ENCODE results near the gene GPR176.

GPR176 gene, protein sequence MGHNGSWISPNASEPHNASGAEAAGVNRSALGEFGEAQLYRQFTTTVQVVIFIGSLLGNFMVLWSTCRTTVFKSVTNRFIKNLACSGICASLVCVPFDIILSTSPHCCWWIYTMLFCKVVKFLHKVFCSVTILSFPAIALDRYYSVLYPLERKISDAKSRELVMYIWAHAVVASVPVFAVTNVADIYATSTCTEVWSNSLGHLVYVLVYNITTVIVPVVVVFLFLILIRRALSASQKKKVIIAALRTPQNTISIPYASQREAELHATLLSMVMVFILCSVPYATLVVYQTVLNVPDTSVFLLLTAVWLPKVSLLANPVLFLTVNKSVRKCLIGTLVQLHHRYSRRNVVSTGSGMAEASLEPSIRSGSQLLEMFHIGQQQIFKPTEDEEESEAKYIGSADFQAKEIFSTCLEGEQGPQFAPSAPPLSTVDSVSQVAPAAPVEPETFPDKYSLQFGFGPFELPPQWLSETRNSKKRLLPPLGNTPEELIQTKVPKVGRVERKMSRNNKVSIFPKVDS

GRCh38 chr15:39919748-39920509 lies at the start of gene GPR176:
GPR176 (minus strand) TSS chr15:39920266; CDS start chr15:39920026, 240 bp downstream.
- peak; percentile 82 for DNase-seq

GRCh38 chr15:39969002-39969394 lies 48.9 kb upstream of the GPR176 start:
- DNase-seq, result no peak

DNA sequence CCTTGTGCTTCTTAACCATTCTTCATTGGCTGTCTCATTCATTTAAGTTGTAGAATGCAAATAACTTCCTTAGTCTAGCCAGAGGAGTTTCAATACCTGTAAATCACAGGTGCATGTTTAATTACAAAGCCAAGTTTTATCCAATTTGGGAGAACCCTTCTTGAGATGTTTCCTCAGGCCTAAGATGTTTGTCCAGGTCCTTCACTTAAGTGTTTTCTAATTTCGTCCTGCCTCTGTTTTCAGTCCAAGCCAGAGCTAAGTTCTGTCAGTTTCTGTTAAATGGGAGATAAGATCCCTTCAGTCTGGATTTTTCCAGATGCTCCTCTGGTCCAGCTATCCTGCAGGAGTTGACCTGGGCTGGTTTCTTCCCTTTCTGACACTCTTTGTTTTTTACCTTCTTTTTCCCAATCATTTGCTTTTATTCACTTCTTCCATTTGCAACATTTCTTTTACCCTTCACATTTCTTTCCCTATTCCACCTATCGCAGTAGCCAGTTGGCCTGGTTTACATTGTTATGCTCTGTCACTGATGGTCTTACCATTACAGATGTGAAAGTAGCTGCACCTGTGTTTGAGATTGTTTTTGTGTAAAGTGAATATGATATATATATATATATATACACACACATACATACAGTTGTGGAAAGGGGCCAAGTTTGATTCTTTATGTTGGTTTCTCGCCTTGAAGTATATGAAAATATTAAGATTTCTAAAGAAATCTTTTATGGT lies 48.4 kb upstream of the GPR176 start:
- no peak for DNase-seq

DNA sequence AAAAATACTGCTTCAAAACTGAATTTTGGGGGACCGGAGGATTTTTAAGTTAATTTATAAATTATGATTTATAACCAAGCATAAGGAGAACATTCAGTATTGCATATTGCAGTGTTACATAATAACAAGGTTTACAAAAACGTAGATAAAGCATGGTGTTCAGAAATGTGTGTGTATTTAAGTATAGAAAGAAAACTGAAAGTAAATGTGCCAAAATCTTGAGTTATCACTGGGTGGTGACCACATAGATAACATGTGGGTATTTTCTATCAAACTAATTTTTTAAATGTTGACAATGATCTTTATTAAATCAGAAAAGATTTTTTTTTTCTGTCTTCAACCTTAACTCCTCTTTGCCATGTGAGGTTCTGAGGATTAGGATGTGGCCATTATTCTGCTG lies 46.5 kb upstream of the GPR176 start:
- no peak for DNase-seq

DNA sequence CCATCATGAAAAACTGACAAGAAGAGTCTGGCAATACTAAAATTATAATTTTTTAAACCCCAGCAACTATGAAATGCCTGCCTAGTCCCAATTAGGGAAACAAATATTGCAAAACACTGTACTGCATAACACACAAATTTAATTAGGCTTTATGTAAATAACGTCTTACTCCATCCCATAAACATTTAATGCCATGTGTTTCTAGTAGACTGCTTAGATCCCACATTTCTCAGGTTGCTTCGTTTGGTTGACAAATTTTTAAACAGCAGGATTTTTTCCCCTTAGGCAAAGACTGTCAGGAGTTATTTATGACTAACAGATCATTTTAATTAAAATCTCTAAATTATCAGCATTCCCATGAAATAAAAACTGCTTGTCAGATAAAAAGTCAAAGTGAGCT lies 43.7 kb upstream of the GPR176 start:
- DNase-seq, result no peak

DNA sequence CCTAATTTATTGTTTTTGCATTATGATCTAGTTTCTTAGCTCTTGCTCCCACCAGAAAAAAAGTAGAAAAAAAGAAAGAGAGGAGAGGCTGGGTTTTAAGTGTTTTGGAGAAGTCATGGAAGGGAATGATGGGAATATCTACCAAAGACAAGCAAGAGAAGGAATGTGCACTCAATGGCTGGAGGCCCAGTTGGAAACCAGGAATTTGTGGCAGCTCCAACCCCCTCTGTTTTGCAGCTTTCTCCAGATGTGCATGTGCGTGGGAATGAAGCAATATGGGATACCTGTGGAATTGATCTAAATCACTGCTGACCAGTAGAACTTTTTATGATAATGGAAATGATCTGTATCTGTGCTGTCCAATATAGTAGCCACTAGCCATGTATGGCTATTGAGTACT lies 41.0 kb upstream of the GPR176 start:
- no peak for DNase-seq

DNA sequence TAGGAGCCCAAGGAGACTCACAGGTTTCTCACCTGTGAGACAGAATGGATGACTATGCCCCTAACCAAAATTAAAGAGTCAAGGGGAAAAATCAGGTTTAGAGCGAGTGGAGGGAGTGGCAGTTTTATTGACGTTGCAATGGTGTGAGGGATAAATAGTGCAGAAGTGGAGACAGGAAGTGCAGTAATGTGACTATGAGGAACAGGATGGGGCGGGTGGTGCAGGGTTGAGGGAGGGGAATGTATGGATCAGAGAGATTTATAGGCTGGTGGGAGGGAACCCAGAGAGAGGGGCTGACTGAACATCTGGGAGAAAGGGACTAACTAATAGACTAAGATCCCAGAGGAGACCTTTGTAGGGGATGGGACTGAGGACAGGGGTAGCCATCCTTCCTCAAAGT lies 40.3 kb upstream of the GPR176 start:
- DNase-seq, result no peak

DNA sequence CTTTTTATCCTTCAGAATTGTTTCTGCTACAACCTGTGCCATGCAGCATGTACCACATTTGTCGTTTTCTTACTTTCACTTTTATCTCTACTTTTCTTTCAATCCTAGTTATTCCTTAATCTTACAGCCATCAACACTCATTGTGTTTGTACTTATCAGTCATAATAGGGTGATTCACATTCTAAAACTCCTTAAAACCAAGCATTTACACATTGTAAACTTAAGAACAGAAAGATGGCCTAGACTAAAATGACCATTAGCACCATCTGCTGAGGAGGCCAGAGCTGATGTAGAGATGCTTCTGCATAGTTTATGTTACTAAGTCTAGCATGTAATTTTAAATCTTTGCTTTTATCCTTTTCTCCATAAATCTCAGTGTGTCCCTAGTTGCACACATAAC lies 39.3 kb upstream of the GPR176 start:
- DNase-seq, result no peak

DNA sequence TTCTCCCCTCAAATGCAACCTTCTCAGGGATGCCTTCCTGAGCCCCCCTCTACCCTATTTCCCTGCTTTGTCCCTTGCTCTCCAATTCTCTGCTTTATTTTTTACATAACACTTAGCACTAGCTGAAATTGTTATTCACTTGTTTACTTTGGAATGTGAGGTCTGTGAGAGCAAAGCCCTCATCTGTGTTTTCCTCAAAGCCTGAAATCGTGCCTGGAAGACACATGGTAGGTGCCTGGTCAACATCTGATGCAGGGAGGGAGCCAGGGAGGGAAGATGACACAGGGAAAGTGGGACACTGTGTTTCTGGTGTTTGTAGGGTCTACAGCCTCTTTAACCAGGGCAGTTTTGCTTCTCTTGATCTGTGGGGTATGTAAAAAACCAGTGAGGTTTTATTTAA lies 37.4 kb upstream of the GPR176 start:
- DNase-seq, result no peak

- no peak for DNase-seq
These were observed 33.5 kb upstream of the GPR176 start for GRCh38 chr15:39953521-39953920.

GRCh38 chr15:39951561-39951960 lies 31.5 kb upstream of the GPR176 start:
- DNase-seq, result no peak

- DNase-seq, result no peak
These were observed 28.8 kb upstream of the GPR176 start for GRCh38 chr15:39948817-39949216.

GRCh38 chr15:39947401-39948197 lies 27.5 kb upstream of the GPR176 start:
- DNase-seq, result no peak

DNA sequence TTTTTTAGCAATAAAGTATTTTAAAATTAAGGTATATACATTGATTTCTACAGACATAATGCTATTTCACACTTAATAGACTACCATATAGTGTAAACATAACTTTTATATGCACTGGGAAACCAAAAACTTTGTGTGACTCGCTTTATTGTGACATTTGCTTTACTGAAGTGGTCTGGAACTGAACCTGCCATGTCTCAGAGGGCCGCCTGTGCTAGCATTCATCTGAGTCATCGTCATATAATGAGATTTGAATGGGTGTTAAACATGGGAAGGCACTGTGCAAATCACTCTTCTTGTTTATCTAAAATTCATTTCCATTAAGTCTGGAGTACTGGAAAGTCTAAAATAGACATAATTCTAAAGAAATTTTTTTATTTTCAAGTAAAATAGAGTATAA lies 26.8 kb upstream of the GPR176 start:
- no peak for DNase-seq

- DNase-seq, result no peak
These were observed 24.7 kb upstream of the GPR176 start for GRCh38 chr15:39944726-39945125.

DNA sequence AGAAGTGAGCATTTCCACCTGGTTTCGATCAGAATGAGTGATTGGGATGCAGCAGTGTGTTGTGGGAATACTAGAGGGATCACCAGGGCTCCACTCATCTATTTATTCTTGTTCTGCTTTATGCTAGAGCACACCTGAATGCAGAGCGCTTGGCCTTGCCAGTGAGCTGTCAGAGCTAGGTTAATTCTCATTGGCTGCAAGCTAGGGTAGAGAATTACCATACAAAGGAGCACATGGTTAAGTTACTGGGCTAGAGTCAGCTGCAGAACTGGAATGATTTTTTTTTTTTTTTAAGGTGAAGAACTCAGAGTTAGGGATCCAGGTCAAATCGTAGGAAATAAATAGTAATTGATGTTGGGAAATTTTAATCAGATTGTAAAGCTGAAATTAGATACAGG lies 22.7 kb upstream of the GPR176 start:
- DNase-seq, result no peak

DNA sequence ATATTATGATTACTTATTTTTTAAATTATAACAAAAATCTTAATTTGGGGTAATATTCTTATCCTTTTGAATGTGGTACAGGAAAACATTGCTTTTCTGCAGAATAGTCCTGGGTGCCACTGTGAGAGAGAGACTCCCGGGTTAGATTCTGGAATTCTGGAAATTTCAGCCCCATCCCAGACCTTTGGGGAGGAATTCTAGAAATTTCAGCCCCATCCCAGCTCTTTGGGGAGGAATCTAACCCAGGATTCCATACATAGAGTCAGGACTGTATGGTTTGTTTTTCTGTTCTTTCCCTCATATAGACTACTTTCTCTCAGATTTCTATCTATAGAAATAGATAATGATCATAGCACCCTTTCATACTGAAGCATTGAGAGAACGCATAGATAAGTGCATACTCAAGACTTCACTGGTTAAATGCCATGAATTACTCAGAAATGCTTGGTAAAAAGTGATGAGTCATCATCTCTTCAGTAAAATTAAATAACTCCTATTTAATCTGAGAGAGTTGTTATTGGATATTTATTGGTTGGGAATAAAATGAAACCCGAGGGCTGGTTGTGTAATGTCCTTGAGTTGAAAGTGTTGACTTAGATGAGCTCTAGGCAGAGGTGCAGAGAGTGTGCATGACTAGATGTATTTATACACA lies 22.2 kb upstream of the GPR176 start:
- no peak for DNase-seq

DNA sequence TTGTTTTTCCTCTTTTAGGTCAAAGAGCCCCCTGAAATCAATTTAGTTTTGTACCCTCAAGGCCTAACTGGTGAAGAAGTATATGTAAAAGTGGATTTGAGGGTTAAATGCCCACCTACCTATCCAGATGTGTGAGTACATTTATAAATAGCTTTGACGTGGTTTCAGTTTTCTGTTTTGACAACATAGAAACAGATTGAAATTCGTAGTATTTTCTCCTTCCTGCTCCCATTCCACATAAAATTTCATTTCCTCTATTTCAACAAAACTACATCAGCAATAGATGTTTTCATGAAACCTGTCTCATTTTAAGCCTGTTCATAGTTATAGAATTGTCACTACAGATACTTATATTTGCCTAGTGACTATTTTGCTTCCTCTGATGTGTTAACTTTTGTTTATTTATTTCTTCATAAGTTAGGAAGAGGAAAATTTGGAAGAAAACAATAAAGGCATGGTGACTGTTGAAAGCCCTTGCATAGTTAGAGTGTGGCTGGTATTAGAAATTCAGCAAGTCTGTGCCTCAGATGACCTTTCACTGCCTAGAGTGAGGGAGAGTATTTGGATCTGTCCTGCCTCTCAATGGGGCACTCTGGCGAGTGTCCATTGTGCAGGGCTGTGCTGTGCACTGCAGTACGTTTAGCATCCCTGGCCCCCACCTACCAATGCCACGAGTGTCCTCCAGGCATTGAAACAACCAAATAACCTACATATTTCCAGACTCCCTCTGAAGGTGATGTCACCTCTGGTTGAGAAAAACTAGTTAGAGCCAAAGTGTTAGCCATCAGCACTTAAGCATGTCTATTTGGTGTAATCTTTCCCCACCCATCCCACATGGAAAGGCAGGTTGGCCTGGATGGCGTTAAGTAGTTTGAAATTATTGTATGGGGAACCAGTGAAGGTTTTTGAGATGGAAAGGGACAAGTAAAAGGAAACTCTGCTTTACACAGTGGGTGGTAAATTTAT lies 19.7 kb upstream of the GPR176 start:
- DNase-seq, result no peak

GRCh38 chr15:39937696-39938095 lies 17.6 kb upstream of the GPR176 start:
- no peak for DNase-seq

GRCh38 chr15:39936681-39937080 lies 16.6 kb upstream of the GPR176 start:
- DNase-seq, result no peak

DNA sequence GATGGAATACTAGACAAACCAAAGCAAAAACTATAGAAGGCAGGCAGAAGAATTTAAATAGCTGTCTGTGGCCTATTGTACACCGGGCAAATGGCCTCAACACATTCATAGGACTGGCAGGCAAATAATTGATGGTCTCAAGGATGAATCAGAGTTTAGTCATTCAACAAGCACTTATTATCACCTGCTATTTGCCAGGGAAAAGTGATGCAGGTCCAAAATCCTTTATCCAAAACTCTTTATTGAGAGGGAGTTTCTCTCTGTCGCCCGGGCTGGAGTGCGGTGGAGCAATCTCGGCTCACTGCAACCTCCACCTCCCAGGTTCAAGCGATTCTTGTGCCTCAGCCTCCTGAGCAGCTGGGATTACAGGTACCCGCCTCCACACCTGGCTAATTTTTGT lies 16.1 kb upstream of the GPR176 start:
- no peak for DNase-seq
